Astrocyte of the hippocampus (primary cell): ENCODE results near the gene FMO3.
A peak's percentile ranks its signal among the peaks of the same experiment; 100 is the strongest.

Experiments
- DNase-seq: peaks from one replicate; pipeline ENCODE4 v3.0.0; 2011; ENCODE audit warnings: low read depth, low spot score

The FMO3 gene

DNA sequence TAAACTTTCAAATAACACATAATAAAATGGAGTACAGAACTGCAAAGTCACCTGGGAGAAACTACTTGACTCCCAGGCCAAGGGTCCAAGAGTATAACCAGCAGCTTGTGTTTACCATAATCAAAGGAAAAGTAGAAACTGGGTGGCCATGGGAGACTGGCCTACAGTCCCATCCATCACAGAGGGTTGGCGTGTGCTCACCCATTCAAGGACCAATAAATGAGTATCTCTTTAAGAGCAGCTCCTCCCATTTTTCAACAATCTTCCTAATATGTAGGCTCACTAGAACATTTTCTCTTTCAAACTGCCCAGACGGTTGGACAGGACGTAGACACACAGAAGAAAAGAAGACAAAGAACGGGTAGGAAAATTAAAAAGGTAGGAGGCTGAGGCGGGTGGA lies at the start of gene FMO3:
Gene FMO3, plus strand, starts transcription at position 302 of the 400 bp plus-strand sequence. CDS start 1,754 bp downstream, outside the sequence.
- DNase-seq, result no peak

DNA sequence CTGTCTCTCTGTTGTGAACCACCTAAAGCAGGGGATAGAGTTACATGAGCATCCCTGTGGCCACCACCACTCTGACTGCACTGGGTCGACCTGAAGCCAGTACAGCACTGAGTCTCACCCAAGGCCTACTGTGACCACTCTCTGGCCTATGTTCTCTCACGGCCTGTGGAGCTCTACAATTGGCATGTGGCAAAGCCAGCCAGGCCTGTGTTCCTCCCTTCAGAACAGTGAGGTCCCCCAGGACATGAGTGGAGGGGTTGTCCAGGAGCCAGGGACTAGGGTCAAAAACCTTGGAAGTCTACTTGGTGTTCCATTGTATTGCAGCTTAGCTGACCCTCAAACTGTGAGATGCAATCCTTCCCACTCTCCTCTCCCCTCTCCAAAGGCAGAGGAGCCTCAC lies 42.7 kb upstream of the FMO3 start:
- DNase-seq, result no peak

DNA sequence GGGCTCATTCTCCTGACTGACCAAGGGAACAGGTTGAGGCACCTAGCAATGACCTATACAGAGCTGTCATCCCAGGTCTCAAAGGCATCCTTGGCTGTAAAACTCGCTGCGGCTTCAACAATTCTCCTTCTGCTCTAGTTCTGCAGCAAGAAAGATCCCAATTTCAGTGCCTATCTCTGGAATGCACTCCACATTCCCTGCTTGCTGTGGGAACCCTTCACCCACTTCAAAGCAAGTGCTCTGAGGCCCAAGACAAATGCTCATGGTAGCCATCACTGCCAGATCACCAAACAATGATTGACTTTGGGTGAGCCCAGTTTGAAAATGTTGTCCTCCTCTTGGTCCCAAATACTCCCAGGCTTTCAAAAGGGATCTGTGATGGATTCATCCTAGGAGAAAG lies 37.7 kb upstream of the FMO3 start:
- DNase-seq, result no peak

DNA sequence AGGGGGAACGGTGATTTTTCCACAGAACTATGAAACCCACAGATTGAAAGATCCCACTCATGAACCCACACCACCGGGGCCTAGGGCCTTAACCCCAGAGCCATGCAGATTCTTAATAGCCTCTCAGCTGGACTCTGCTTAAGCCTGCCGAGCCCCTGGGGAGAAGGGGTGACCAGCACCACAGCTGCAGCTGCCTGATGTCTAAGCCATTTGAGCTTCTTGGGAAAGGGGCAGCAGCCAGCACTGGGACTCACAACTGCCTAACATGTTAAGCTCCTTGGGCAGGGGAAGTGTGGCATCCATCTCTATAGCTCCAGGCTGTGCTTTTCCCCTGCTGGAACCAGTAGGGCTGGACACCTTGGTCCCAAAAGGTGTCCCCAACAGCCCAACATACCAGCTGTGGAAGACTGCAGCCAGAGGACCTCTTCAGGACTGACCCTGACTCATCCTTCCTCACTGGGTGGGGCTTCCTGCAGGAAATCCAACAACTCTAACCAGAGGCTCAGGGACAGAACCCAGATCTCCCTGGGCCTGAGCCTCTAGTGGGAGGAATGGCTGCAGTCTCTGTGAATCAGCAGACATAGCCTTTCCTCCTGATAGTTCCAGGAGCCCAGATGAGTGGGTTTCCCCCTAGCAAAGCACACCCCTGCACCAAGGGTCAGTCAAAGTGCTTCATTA lies 34.6 kb upstream of the FMO3 start:
- DNase-seq, result no peak

DNA sequence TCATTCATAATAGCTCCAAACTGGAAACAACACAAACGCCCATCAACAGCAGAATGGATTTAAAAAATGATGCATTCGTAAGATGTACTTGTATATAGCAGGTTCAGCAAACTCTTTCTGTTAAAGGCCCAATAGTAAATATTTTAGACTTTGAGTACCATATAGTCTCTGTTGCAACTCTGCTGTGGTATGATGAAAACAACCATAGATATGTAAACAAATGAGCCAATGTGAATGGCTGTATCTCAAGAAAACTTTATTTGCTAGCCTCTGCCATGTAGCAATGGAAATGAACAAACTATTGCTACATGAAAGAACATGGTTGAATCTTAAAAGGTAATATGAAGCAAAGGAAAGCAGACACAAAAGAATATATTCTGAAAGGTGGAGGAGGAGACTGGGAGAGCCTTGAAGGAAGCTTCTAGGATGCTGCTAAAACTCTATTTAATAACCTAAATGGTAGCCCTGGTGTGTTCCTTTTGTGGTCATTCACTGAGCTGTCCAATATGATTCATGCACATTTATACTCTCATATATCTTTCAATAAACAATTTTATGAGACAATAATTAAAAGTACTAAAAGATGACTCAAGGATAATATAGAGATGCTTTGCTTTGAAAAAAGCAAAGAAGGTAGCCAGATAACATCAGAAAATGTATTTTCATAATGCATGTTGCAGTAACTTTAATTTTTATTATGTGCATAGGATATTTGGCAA lies 29.1 kb upstream of the FMO3 start:
- DNase-seq, result no peak

DNA sequence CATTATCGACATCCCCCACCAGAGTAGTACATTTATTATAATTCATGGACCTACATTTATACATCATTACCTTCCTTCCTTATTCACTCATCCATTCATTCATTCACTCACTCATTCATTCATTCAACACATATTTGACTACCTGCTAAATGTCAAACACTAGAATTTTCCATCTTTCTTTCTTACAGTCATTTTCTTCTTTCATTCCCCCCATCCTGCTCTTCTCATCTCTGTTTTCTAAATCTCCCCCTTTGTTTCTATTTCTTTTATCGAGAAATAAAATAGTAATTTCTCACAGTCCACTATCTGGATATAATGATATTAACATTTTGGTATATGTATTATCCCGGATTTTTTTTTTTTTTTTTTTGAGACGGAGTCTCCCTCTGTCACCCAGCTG lies 27.8 kb upstream of the FMO3 start:
- DNase-seq, result no peak

DNA sequence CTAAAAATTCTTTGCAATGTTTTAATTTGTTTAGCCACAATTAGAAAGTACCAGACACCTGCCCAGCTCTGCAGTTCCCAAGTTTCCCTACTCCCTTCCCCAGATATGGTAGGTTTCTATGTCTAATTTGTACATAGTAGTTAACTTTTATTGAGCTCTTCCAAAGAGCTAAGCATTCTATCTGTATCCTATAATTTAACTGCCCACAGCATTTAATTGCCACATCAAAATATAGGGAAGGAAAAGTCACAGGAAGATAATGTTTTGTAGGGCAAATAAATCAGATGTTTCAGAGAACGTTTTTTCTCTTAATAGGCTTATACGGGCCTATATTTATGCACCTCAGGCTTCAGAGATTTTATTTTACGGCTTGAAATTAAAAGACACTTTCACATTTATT lies 15.7 kb upstream of the FMO3 start:
- no peak for DNase-seq

DNA sequence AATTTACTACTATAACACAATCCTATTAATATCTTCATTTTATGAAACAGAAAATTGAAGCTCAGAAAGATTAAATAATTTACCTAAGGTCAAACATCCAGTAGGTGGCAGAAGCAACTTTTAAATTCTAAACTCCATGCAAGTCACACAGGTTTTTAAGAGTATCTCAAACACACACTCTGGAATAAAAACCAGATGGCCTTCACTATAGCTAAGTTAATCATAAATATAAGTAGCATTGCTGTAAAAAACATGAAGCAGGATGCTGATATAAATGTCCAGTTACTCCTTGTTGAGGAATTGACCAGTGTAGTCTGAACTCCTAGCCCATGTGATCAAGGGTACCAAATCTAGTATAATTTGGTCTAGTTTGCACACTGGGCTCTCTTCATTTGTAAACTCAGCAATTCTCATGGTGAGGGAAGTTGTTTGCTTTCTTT lies 9.4 kb upstream of the FMO3 start:
- DNase-seq, result peak; percentile 63

DNA sequence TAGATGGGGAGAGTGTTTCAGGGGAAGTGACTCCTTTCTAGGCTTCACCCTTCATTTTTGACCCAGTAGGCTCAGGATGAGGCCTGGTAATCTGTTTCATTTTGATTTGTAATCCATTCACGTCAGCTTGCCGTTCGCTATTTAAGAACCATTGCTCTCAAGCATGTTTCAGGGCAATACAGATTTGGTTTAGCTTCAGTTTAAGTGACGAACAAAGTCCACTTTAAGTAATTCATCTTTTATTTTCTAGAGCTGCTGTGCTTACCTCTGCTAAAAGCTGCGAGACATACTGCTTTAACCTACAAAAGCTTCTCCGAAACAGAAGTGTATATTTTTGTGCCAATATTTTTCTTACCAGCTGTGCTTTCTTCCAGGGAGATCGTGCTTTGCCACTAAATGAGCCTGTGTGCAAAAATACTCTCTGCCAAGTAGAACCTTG lies 8.9 kb upstream of the FMO3 start:
- peak; percentile 40 for DNase-seq

DNA sequence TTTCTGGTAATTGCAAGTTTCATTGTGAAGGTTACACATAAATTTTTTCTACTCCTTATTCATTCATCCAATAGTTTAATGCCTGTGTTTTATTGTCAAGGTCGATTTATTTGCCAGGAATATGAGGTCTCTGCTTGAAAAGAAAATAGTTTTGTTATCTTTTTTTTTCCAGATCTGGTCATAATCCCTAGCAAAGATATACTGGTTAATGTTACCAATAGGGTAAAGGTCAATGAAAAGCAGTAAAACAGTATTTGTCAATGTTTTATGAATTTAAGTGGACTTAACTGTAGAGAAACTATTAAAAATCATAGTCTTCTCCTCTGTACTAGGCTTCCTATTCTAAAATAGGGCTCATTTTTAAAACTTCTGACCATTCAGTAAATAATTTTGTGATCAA lies 8.1 kb upstream of the FMO3 start:
- no peak for DNase-seq

DNA sequence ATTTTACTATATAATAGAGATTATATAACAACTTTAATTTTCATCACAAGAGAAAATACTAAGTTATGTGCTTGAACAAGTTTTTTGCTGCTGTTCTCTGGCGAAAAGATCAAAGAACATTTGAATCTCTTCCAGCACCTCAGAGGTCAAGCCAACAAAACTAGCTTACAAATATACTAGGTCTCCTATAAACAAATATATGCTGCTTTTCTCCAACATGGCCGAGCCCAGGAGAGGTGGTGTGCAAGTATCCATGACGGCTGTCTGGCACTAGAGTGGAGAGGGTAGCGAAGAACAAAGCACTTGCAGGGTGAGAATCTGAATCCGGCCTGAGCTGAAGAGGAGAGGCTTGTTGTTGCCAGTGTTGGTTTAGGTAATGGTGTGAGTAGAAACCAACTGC lies 7.5 kb upstream of the FMO3 start:
- no peak for DNase-seq

DNA sequence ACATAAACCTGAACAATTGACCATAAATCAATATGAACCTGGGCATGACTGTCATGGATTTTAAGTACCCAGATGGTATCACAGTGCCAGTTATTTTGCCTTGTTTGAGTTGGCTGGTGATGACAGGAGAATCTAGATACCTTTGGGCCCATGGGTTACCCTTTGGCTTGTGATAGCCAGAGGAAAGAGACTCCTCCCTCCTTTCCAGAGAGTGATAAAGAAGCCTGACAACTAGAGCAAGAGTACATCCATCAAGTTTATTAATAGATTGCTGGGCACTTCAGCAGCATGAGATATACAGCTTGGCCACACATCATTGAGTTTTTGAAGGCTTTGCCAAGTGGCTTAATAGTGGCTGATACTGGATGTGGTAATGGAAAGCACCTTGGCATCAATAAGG lies 6.6 kb upstream of the FMO3 start:
- DNase-seq, result no peak

DNA sequence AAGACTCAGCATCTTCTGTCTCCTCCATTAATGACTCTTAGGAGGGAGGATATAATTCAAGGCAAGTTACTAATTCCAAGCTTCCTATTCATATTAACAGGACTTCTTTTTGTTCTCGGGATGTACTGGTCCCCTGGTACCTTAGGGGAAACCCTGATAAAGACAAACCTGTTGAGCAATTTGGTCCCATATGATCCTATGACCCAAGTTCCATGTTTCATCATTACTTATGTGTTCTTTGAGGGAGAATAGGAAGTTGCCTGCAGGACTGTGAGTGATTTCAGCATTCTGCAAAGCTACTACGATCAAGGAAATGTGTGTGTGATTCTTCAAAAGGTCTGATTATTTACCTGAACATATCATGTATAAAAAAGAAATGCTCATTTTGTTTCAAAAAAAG lies 5.8 kb upstream of the FMO3 start:
- no peak for DNase-seq

DNA sequence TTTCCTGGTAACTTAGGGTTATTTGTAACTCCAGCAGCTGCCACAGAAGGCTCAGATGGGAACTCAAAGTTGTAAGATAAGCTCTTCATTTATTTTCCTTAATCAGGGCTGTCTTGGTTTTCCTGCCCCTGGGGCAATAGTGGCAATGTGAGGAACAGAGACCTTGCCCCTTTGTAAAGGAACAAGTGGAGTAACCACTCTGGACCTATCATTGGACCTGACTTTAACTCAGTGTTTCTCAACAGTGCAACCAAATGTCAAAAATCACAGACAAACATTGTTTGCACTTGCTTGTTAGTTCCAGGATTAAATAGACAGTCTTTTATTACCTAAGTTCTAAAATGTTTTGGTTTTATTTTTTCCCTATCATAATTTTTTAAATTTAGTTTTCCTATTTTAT lies 2.8 kb upstream of the FMO3 start:
- DNase-seq, result no peak

DNA sequence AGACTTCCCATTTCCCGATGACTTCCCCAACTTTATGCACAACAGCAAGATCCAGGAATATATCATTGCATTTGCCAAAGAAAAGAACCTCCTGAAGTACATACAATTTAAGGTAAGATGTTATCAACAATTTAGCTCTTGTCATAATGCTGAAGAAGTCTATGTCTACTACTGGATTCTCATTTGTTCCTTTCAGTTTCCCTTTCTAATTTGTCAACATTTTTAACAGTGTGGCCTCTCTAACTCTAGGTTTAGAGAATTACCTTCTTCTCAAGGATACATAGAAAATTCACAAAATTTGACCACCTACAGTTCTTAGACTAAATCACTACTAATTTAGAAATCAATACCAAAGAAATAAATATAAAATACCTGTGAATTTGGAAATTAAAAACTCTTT lies 13.2 kb downstream of the FMO3 start:
- no peak for DNase-seq

DNA sequence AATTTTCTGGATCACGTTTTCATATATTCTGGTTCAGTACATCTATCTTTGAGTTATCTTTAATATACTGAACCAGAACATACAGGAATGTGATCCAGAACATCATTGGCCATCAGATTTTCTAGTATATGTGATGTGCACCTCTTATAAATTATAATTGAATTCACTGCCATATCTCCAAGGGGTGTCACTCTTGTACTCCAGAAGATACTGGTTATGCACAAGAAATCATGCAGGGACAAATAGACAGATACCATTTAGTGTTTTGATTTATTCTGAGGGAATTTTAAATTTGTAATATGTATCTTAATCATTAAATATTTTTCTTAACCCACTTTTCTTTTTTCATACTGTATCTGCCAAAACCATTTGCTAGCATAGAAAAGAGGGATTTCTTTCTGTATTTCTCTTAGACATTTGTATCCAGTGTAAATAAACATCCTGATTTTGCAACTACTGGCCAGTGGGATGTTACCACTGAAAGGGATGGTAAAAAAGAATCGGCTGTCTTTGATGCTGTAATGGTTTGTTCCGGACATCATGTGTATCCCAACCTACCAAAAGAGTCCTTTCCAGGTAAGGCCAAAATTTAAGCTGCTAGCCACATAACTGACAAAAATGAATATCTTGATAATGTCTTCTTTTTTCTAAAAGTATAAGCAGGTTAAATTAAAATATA lies 16.7 kb downstream of the FMO3 start:
- DNase-seq, result no peak

DNA sequence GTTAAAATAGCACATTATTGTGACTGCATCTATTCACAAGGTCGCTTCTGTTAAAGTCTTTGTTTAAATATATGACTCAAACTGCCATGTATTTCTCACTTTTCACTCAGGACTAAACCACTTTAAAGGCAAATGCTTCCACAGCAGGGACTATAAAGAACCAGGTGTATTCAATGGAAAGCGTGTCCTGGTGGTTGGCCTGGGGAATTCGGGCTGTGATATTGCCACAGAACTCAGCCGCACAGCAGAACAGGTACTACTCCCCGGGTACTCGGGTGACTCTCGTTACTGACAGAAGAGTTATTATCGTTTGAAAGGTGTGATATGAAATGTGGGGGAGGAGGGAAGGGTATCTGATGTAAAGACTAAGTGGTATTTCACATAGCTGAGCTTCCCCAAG lies 17.3 kb downstream of the FMO3 start:
- DNase-seq, result no peak

DNA sequence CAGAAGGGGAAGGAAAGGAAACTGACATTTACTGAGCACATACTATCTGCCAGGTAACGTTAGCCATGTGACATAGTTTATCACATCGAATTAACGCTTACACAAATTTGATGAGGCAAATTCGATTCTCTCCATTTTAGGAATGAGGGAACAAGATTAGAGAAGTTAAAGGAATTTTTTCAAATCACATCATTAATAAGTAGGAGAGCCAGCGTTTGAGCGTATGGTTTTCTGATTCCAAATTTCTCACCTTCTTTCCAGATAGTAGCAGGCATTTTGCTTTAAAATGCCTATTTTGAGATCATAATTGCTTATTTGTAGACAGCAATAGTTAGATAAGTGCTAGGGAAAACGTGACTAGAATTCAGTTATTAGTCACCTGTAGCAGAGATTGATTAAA lies 19.3 kb downstream of the FMO3 start:
- no peak for DNase-seq

DNA sequence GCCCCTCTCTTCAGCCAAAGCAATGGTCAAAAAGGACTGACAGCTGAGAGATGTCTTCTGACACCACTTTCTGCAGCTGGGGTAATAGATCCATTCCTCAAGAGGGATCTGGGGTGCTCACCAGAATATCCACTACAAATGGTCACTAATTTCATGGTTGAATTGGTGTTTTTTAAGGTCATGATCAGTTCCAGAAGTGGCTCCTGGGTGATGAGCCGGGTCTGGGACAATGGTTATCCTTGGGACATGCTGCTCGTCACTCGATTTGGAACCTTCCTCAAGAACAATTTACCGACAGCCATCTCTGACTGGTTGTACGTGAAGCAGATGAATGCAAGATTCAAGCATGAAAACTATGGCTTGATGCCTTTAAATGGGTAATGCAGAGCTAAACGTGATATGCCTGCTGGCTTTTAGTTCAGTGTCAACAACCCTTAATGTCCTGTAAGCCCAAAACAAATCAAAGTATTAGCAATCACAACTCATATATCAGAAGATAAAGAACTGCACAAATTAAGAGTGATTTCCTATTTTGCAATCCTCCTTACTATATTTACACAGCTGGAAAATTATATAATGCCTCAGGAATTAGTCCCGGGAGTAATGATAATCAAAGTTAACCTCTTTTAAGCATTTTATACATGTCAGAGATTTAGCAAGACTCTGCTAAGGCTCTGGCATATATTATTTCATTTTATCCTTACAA lies 20.1 kb downstream of the FMO3 start:
- DNase-seq, result no peak

DNA sequence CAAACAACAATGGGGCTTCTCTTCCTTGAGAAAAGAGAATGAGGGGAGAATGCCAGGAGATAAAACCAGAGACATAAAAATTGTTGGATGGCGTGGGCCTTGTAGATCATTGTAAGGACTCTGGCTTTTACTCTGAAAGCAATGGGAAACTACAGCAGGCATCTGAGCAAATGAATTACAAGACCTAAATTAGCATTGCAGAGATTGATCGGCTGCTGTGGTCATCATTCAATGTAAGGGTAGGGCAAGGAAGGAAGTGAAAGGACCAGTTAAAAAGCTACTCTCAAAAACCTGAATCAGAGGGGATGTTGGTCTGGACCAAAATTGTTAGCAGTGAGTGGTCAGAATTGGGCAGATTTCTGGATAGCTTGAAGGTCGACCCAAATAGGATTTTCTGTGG lies 21.4 kb downstream of the FMO3 start:
- DNase-seq, result no peak

DNA sequence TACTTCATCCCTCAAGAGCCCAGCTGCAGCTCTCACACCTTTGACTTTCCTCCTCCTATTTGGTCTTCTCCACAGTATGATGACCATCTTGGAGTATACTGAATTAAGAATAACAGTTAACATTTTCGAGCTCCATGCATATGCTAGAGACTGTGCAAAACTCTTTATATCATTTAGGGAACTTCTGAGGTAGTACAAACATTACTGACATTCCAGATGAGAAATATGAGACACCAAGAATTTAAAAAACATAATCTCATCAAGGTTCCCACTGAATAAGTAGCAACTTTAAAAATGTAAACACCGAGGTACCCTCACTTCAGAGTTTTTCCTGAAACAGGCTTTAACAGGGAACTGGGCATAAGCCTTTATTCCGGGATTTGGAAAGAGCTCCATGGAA lies 22.7 kb downstream of the FMO3 start:
- DNase-seq, result peak; percentile 18

DNA sequence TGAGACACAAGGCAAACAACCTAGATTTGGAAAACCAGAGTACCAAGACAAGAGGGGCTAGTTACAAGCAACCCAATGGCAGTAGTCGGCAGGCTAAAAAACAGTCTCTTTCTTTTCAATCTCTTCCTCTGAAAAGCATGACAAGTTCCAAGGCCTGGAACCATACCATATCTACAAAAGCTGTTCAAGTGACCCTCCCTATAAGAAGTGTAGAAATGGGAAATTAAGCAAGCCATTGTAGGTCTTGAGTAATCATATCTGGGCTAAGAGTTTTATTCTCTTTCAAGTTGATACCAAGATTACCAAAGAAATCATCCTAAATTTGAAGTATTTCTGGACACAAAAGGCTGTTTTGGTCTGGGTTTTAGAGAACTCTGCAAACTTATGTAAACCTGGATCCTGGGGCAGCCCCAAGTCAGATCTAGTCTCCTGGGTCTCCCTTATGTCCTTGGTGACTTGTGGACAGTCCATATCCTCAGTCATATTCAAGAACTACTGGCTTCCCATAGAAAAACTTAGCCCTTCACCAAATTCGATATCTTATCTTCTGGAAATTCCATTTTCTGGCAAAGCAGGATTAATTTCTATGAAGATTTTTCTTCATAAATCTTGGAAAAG lies 24.7 kb downstream of the FMO3 start:
- DNase-seq, result no peak
